GM20000 (cell line): ENCODE data around the gene NME4.

Experiments
- DNase-seq: peaks from one replicate; pipeline ENCODE4 v3.0.0; 2012; ENCODE audit warnings: low spot score
- CTCF ChIP-seq: IDR thresholded peaks from 2 replicates; pipeline ENCODE4 v1.5.1; 2012; ENCODE audit warnings: mild to moderate bottlenecking, control low read depth; ENCODE audit errors: extremely low read depth, missing control alignments

Gene NME4

DNA sequence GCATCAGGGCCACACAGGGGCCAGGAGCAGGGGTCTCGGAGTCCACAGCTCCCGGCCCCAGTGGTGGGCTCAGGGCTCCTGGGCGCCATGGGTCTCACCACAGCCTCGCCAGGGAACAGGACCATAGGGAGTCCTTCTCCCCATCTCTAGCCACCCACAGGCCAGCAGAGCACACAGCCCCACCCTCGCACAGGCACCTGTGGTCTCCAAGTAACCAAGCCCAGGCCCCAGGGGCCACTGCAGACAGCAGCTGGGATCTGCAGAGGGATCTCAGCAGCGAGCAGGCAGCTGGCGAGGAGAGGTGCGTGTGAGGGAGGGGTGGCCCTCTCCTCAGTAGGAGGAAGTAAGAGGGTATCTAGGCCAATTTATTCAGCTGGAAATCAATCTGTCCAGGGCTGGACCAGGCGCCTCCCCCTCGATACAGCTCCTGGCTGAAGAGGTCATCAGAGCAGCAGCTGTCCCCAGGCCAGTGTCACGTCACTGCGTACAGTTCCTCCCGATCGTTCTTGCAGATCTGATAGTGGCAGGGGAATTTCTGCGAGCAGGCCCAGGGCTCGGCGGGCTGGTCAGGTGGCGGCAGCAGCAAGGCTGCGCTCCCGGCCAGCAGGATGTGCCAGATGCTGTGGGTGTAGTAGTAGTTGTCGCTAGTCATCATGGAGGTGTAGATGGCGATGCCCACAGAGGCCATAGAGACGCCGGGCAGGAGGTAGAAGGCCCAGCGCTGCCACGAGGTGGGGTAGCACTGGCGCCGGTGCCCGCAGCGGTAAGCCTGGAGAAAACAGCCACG, 25.3 kb upstream of the NME4 start:
- TF ChIP-seq CTCF = no peak
- no peak for DNase-seq

- TF ChIP-seq CTCF = no peak
- no peak for DNase-seq
These were observed 24.6 kb upstream of the NME4 start for GRCh38 chr16:372302-372983.

DNA sequence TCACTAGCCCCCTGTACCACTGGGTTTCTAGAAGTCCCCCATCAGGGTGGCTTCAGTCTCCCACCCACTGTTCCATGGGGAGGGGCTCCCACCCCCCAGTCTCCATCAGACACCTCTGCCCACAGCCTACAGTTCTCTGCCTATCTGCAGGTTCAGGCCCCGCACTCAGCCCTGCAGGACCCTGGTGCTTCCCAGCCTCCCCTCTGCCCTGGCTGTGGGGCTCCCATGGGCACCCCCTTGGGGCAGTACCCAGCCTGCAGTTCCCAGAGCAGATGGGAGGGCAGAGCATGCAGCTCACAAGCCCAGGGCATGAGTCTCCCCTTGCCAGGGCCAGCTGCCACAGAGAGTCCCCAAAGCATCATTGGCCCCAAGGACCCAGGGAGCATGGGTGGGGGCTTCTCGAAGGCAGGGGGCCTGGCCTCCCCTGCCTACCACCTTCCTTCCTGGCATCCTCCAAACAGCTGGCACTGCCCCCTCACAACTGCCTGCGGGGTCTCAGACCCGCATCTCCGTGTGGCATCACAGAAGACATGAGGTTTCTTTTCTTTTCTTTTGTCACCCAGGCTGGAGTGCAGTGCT, 23.9 kb upstream of the NME4 start:
- DNase-seq = no peak
- no peak for TF ChIP-seq CTCF

GRCh38 chr16:373848-374615, 23.0 kb upstream of the NME4 start:
- no peak for TF ChIP-seq CTCF
- no peak for DNase-seq

DNA sequence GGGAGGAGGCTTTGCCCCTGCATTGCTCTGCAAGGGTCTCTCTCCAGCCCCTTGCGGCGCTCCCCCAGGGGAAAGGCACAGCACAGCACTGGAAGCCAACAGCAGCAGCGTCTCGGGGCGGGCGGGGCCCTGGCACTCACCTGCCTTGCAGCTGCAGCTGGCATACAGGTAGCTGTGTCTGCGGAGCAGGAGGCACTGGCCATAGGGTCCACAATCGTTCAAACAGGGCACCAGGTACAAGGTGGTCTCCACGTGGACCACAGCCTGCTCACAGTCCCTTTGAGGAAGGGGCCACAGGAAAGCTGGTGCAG, 22.4 kb upstream of the NME4 start:
- DNase-seq = no peak
- TF ChIP-seq CTCF = no peak

DNA sequence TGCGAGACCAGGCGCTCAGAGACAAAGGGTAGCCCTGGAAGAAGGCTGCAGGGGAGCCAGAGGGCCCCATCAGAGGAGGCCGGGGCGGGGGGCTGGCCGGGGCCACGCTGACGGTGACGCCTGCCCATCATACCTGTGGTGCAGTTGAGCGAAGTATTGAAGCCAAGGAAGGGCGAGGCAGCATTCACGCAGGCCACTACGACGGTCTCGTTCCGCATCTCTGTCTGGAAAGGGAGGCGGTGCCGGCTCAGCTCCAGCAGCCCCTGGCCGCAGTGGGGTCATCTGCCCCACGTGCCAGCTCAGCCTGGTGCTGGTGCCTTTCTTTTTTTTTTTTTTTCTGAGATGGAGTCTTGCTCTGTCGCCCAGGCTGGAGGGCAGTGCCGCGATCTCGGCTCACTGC, 21.8 kb upstream of the NME4 start:
- DNase-seq = no peak
- no peak for TF ChIP-seq CTCF
